OCI-LY1 (cell line): ENCODE results near the gene SH3BGRL2.

ENCODE experiments used
- H2AFZ ChIP-seq: fragments of 200-600 bp; sonication (generic), shearing (Covaris generic); 2 replicates; pipeline ENCODE4 v1.6.0; 2014; ENCODE audit warnings: antibody characterized with exemption, mild to moderate bottlenecking, low read length
- H3F3A ChIP-seq: fragments of 200-600 bp; sonication (generic), shearing (Covaris generic); 2 replicates; pipeline ENCODE4 v1.6.0; 2014; ENCODE audit warnings: mild to moderate bottlenecking, antibody characterized with exemption, low read length, moderate library complexity; ENCODE audit not compliant: insufficient read depth
- H3K27ac ChIP-seq: fragments of 200-600 bp; sonication (generic); 2 replicates; pipeline ENCODE4 v1.5.1; 2014; ENCODE audit warnings: low read length, mixed run types, mild to moderate bottlenecking, low read depth; ENCODE audit not compliant: poor library complexity, severe bottlenecking
- H3K27me3 ChIP-seq: fragments of 200-600 bp; sonication (generic); 2 replicates; pipeline ENCODE4 v1.6.0; 2014; ENCODE audit warnings: antibody characterized with exemption, mild to moderate bottlenecking, low read length, moderate library complexity; ENCODE audit not compliant: insufficient read depth
- H3K36me3 ChIP-seq: fragments of 200-600 bp; sonication (generic); 2 replicates; pipeline ENCODE4 v1.6.1; 2014; ENCODE audit warnings: mild to moderate bottlenecking, antibody characterized with exemption, low read length, moderate library complexity, mixed read lengths; ENCODE audit not compliant: insufficient read depth
- H3K4me1 ChIP-seq: fragments of 200-600 bp; sonication (generic); 2 replicates; pipeline ENCODE4 v1.5.1; 2014; ENCODE audit warnings: mild to moderate bottlenecking, low read length, moderate library complexity; ENCODE audit not compliant: insufficient read depth, severe bottlenecking
- H3K4me2 ChIP-seq: fragments of 200-600 bp; sonication (generic), shearing (Covaris generic); 2 replicates; pipeline ENCODE4 v1.6.1; 2014; ENCODE audit warnings: low read length
- H3K4me3 ChIP-seq: fragments of 200-600 bp; sonication (generic); 2 replicates; pipeline ENCODE4 v1.5.1; 2014; ENCODE audit warnings: low read length, low read depth, mild to moderate bottlenecking, mixed read lengths; ENCODE audit not compliant: poor library complexity, severe bottlenecking
- H3K79me2 ChIP-seq: fragments of 200-600 bp; shearing (Covaris generic); 2 replicates; pipeline ENCODE4 v1.6.1; 2016; ENCODE audit warnings: mixed run types, low read length, mixed read lengths; ENCODE audit not compliant: insufficient read depth
- H3K9ac ChIP-seq: fragments of 200-600 bp; sonication (generic), shearing (Covaris generic); 2 replicates; pipeline ENCODE4 v1.6.1; 2014; ENCODE audit warnings: mild to moderate bottlenecking, low read length, mixed read lengths
- H3K9me2 ChIP-seq: fragments of 200-600 bp; sonication (generic), shearing (Covaris generic); 2 replicates; pipeline ENCODE4 v1.6.1; 2014; ENCODE audit warnings: low read depth, mild to moderate bottlenecking, low read length, mixed read lengths
- H3K9me3 ChIP-seq: fragments of 200-600 bp; shearing (Covaris generic); 2 replicates; pipeline ENCODE4 v1.6.1; 2014; ENCODE audit warnings: low read length, mixed read lengths
- H4K20me1 ChIP-seq: fragments of 200-600 bp; sonication (generic), shearing (Covaris generic); 2 replicates; pipeline ENCODE4 v1.6.0; 2016; ENCODE audit warnings: mild to moderate bottlenecking, low read length; ENCODE audit not compliant: insufficient read depth
- CTCF ChIP-seq: fragments of 200-600 bp; sonication (generic), shearing (Covaris generic); IDR thresholded peaks from 2 replicates; pipeline ENCODE4 v1.5.1; 2017; ENCODE audit warnings: mild to moderate bottlenecking, antibody characterized with exemption, low read length, moderate library complexity, mixed read lengths
- EZH2 ChIP-seq: fragments of 200-600 bp; sonication (generic), shearing (Covaris generic); IDR thresholded peaks from 2 replicates; pipeline ENCODE4 v1.8.0; 2017; ENCODE audit warnings: borderline replicate concordance, mixed run types, mild to moderate bottlenecking, antibody characterized with exemption, low read length, moderate library complexity, mixed read lengths

SH3BGRL2 gene

GRCh38 chr6:79750806-79751205 is 119.7 kb downstream of the SH3BGRL2 start:
- H3K9me2 ChIP-seq = no peaks in the 10 kb centered on the region
- H3K9ac ChIP-seq = no peak overlapping the region
- H3F3A ChIP-seq = no peaks in the 10 kb centered on the region
- no peak overlapping the region for H2AFZ ChIP-seq
- no peaks in the 10 kb centered on the region for H3K36me3 ChIP-seq
- no peak overlapping the region for H3K27ac ChIP-seq
- H3K79me2 ChIP-seq = no peaks in the 10 kb centered on the region
- H3K4me3 ChIP-seq = no peak overlapping the region
- H3K9me3 ChIP-seq = no peaks in the 10 kb centered on the region
- no peaks in the 10 kb centered on the region for H3K4me1 ChIP-seq
- H4K20me1 ChIP-seq = no peaks in the 10 kb centered on the region
- no peak overlapping the region for H3K4me2 ChIP-seq
- no peak for TF ChIP-seq EZH2
- TF ChIP-seq CTCF = no peak
- H3K27me3 ChIP-seq = no peaks in the 10 kb centered on the region
